Activated CD8-positive, alpha-beta memory T cell treated with anti-CD3 and anti-CD28 coated beads, Interleukin-2, amount 50 U/mL, for 24 hours (primary cell): ENCODE measurements around the gene DLL4.

Experiments
- DNase-seq: peaks from one replicate; pipeline ENCODE4 v3.0.0-alpha.2; 2020; ENCODE audit errors: extremely low read depth

Gene DLL4

GRCh38 chr15:40926659-40927494 lies 2.3 kb upstream of the DLL4 start:
- no peak for DNase-seq

DNA sequence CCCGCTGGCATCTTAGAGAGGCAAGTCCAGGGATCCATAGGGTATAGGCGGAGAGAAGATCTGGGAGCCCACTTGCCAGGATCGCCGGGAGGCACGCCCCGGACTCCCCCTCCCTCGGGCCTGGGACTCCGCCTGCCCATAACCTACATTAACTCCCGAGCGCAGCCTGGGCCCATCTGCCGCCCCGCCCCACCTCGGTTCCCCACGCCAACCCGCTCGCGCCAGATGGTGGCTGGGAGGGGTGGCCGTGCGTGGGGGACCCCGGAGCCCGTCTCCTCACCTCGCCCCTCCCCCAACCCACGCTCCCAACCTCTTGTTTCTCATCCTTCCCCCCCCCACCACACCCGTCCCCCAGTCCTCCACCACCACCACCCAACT lies 1.7 kb upstream of the DLL4 start:
- no peak for DNase-seq

DNA sequence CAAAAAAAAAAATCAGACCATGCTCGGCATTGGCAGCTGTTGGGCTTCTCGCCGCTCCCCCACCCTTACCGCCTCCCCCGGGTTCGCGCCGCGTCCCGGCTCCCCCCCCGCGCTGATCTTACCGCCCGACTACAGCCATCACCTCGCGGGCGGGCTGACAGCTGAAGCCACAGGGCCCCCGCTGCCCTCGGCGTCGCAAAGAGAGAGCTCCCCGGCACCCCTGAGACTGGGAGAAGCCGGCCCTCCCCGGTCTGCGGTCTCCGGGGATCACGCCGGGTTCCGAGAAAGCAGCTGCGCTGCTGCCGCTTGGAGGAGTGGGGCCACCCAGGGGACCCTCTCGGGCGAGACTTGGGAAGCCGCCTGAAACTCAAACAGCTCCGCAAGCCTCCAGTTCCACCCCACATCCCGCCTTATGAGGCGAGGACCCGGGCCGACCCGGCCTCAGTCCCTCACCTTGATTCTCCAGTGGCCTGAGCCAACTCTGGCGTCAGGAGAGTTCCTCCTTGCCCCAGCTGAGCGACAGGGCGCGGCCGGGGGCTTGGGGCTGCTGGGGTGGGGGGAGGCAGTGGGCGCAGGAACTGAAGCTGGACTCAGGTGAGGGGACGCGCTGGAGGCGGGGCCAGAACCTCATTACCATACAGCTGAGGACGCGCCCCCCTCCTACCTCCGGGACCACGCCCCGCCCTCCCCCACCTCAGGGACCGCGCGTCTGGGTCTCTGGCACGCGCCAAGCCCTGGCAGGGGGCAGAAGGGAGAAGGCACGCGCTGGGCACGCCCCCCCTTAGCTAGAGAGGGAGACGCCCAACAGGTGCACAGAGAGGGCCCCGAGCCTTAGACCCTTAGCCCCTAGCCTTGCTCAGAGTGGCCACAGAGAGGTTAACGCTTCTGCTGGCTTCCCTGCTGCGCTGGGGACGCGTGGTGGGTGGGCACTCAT lies 1.0 kb upstream of the DLL4 start:
- no peak for DNase-seq

GRCh38 chr15:40929660-40930429 lies 705 bp downstream of the DLL4 start:
- no peak for DNase-seq

GRCh38 chr15:40930430-40931299 lies 1.5 kb downstream of the DLL4 start:
- DNase-seq = no peak

DNA sequence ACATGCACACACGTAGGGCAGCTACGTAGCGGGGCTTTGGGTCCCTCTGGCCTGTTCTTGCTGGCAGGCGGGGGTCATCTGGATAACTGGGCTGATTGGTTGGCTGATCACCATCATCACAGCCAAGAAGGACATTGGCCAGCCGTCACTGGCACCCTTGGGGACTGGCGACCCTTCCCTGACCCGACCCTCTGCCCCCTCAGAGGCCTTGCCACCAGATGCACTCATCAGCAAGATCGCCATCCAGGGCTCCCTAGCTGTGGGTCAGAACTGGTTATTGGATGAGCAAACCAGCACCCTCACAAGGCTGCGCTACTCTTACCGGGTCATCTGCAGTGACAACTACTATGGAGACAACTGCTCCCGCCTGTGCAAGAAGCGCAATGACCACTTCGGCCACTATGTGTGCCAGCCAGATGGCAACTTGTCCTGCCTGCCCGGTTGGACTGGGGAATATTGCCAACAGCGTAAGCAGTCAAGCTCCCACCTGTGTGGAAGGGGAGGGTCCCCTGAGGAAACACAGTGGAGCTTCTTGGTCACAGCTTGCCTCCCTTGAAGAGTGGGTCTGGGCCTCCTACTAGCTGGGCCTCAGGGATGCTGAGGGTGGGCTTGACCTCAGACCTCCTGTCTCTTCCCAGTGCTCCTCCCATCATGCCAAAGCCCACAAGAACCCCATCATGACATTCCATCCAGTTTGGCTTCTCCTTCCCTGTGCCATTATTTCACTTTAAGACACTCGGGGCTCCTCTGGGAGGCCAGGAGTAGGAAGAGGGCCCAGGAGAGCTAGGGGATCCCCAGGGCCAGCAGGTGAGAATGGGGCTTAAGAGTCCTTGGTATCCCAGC lies 2.4 kb downstream of the DLL4 start:
- no peak for DNase-seq

DNA sequence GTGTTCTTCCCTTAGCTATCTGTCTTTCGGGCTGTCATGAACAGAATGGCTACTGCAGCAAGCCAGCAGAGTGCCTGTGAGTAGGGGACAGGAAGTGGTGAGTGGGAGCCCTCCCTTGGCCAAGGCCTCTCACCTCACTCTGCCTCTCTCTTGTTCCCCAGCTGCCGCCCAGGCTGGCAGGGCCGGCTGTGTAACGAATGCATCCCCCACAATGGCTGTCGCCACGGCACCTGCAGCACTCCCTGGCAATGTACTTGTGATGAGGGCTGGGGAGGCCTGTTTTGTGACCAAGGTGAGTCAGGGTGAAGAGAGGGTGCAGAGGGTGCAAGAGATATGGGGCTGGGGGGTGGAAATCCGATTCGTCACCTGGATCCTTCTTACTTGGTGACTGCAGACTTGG lies 3.0 kb downstream of the DLL4 start:
- no peak for DNase-seq

DNA sequence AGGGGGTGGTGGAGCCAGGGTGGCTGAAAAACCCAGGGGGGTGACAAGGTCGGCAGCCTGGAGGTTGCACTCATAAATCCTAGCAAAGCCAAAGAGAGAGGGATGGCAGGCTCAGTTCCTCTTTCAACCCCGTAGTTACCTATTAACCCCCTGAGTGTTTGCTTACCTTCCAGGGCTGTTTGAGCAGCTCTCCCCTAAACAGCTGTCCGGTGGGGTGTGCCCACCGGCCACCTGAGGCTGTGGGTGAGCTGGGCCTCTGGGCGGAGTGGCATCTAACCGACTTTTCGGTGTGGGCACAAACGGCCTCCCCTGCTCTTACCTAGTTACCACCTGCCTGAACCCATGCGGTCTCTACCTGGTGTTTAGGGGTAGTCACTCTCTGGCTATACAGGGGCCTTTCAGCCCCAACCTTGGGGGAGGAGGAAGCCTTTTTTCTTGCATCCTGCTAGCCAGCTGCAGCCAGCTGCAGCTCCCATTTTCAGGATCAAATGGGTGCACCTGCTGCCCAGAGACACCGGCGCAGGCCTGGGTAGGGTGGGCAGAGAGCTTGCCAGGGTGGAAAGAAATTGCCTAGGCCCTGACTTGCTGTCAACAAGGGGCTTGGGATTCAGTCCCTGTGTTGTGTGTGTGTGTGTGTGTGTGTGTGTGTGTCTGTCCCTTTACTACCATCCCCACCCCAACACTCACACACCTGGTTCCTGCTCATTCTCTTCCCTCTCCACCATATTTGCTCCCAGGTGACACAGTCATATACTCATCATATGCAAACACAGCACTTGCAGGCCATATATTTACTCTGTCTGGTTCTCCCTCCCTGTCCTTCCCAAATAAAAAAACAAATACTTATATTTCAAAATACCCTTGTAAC lies 3.7 kb downstream of the DLL4 start:
- no peak for DNase-seq

DNA sequence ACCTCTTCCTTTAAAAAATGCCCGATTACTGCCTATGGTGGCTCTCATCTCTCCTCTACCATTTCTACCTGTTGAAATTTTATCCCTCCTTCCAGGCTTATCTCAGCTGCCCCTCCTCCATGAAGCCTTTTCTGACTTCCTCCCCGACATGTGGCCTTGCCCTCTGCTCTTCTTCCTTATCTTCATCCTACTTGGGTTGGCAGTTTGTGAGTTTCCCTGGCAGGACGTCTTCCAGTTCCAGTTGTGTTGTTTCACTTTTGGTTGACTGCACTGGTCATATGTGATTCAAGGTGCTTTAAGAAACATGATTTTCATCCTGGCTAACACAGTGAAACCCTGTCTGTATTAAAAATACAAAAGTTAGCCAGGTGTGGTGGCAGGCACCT lies 4.4 kb downstream of the DLL4 start:
- DNase-seq = no peak

GRCh38 chr15:40934457-40934856 lies 5.3 kb downstream of the DLL4 start:
- DNase-seq = no peak

GRCh38 chr15:40936234-40936708 lies 7.1 kb downstream of the DLL4 start:
- no peak for DNase-seq

GRCh38 chr15:40936709-40937666 lies 7.8 kb downstream of the DLL4 start:
- no peak for DNase-seq

DNA sequence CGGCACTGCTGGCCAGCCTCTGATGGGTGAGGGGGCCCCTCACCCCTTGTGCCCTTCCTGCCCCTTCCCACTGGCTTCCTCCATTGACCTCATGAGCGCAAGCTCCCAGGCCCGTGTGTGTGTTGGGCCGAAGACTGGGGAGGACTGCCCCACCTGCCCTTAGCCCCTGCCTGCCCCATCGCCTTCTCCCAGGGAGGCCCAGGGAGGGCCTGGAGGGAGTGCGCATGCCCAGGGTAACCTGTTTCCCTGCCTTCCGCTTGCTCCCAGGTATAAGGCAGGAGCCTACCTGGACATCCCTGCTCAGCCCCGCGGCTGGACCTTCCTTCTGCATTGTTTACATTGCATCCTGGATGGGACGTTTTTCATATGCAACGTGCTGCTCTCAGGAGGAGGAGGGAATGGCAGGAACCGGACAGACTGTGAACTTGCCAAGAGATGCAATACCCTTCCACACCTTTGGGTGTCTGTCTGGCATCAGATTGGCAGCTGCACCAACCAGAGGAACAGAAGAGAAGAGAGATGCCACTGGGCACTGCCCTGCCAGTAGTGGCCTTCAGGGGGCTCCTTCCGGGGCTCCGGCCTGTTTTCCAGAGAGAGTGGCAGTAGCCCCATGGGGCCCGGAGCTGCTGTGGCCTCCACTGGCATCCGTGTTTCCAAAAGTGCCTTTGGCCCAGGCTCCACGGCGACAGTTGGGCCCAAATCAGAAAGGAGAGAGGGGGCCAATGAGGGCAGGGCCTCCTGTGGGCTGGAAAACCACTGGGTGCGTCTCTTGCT lies 8.8 kb downstream of the DLL4 start:
- DNase-seq = no peak

- DNase-seq = no peak
Observed at GRCh38 chr15:40938536-40938870, 9.4 kb downstream of the DLL4 start.

DNA sequence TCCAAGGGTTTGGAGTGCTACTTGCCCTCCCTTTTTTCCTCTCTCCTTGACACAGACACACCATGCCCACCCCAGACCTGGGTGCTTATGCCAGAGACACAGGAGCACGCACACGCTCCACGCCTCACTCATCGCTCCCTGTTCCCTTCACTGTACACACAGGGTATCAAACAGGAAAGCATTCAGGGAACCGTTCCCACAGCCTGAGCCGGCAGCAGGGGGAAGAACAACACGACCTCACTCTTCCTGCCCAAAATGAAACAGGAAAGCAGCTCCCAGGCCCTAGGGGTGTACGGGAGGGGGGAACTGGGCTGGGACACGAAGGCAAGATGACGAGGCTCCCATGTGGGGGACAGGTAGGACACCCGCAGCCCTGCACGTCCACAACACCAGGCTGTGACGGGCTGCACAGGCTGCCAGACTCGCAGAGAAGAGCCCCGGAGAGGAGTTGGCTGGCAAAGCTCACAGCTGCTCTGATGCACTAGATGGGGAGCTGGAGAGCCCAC lies 11.2 kb downstream of the DLL4 start:
- no peak for DNase-seq

- no peak for DNase-seq
Observed at GRCh38 chr15:40941068-40941527, 12.0 kb downstream of the DLL4 start.
